Measurements from ENCODE around the gene OTULINL.

DNA sequence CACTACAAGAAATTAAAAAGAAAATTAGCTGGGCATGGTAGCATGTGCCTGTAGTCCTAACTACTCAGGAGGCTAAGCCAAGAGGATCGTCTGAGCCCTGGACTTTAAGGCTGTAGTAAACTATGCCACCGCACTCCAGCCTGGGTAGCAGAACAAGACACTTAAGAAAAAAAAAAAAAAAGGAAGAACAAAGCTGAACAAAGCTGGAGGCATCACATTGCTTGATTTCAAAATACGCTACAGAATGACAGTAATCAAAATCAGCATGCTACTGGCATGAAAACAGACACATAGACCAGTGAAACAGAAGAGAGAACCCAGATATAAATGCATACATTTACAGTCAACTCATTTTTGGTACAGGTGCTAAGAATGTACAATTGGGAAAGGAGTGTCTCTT is 68.5 kb downstream of the OTULINL start:
- TF ChIP-seq, protein P1, sequence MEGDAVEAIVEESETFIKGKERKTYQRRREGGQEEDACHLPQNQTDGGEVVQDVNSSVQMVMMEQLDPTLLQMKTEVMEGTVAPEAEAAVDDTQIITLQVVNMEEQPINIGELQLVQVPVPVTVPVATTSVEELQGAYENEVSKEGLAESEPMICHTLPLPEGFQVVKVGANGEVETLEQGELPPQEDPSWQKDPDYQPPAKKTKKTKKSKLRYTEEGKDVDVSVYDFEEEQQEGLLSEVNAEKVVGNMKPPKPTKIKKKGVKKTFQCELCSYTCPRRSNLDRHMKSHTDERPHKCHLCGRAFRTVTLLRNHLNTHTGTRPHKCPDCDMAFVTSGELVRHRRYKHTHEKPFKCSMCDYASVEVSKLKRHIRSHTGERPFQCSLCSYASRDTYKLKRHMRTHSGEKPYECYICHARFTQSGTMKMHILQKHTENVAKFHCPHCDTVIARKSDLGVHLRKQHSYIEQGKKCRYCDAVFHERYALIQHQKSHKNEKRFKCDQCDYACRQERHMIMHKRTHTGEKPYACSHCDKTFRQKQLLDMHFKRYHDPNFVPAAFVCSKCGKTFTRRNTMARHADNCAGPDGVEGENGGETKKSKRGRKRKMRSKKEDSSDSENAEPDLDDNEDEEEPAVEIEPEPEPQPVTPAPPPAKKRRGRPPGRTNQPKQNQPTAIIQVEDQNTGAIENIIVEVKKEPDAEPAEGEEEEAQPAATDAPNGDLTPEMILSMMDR (conservative IDR thresholded peaks at IDR 0.05; ENCODE audit: low read length), result no peak
- TF ChIP-seq EZH2phosphoT487 (IDR thresholded peaks at IDR 0.05; ENCODE audit: borderline replicate concordance, low read depth, low read length), result no peak
